ENCODE measurements around the gene MTERF4.

The MTERF4 gene

GRCh38 chr2:241066893-241067341, 35.2 kb downstream of the MTERF4 start:
- no peaks in the 10 kb centered on the region for H3K27me3 Mint-ChIP-seq
- no peak overlapping the region for H3K4me3 Mint-ChIP-seq
- no peak for ATAC-seq
- no peak for DNase-seq
- H3K27ac Mint-ChIP-seq: no peak overlapping the region
- no peaks in the 10 kb centered on the region for H3K4me1 Mint-ChIP-seq
- no peaks in the 10 kb centered on the region for H3K36me3 Mint-ChIP-seq (ENCODE audit: low read depth)
- no peaks in the 10 kb centered on the region for H3K9me3 Mint-ChIP-seq

- DNase-seq: no peak
- no peaks in the 10 kb centered on the region for H3K36me3 Mint-ChIP-seq (ENCODE audit: low read depth)
- H3K27me3 Mint-ChIP-seq: no peaks in the 10 kb centered on the region
- no peaks in the 10 kb centered on the region for H3K9me3 Mint-ChIP-seq
- H3K4me3 Mint-ChIP-seq: no peak overlapping the region
- no peak overlapping the region for H3K27ac Mint-ChIP-seq
- no peak for ATAC-seq
- H3K4me1 Mint-ChIP-seq: no peaks in the 10 kb centered on the region
Observed at GRCh38 chr2:241066171-241066892, 35.8 kb downstream of the MTERF4 start.

- H3K27me3 Mint-ChIP-seq: no peaks in the 10 kb centered on the region
- no peaks in the 10 kb centered on the region for H3K36me3 Mint-ChIP-seq (ENCODE audit: low read depth)
- ATAC-seq: no peak
- no peaks in the 10 kb centered on the region for H3K4me1 Mint-ChIP-seq
- no peak overlapping the region for H3K27ac Mint-ChIP-seq
- H3K4me3 Mint-ChIP-seq: no peak overlapping the region
- H3K9me3 Mint-ChIP-seq: no peaks in the 10 kb centered on the region
- no peak for DNase-seq
Observed at GRCh38 chr2:241065355-241065803, 36.7 kb downstream of the MTERF4 start.

- no peaks in the 10 kb centered on the region for H3K36me3 Mint-ChIP-seq (ENCODE audit: low read depth)
- ATAC-seq (no peak), DNase-seq (no peak)
- no peaks in the 10 kb centered on the region for H3K4me1 Mint-ChIP-seq
- no peaks in the 10 kb centered on the region for H3K27me3 Mint-ChIP-seq
- H3K27ac Mint-ChIP-seq: no peak overlapping the region
- no peaks in the 10 kb centered on the region for H3K9me3 Mint-ChIP-seq
- H3K4me3 Mint-ChIP-seq: no peak overlapping the region
Observed at GRCh38 chr2:241064802-241065354, 37.2 kb downstream of the MTERF4 start.

GRCh38 chr2:241064008-241064801, 37.9 kb downstream of the MTERF4 start:
- DNase-seq: peak; percentile 52
- Mint-ChIP-seq H3K27me3 (no peaks in the 10 kb centered on the region), H3K27ac (no peak overlapping the region), H3K4me1 (no peaks in the 10 kb centered on the region), H3K4me3 (no peak overlapping the region), H3K9me3 (no peaks in the 10 kb centered on the region), H3K36me3 (ENCODE audit: low read depth) (no peaks in the 10 kb centered on the region)
- ATAC-seq: peak; percentile 41

- no peak overlapping the region for H3K27ac Mint-ChIP-seq
- H3K9me3 Mint-ChIP-seq: no peaks in the 10 kb centered on the region
- no peaks in the 10 kb centered on the region for H3K27me3 Mint-ChIP-seq
- no peak overlapping the region for H3K4me3 Mint-ChIP-seq
- H3K4me1 Mint-ChIP-seq: no peaks in the 10 kb centered on the region
- ATAC-seq (no peak), DNase-seq (no peak)
- no peaks in the 10 kb centered on the region for H3K36me3 Mint-ChIP-seq (ENCODE audit: low read depth)
Observed at GRCh38 chr2:241063587-241063986, 38.5 kb downstream of the MTERF4 start.

- DNase-seq: no peak
- no peaks in the 10 kb centered on the region for H3K9me3 Mint-ChIP-seq
- H3K4me1 Mint-ChIP-seq: no peaks in the 10 kb centered on the region
Observed at GRCh38 chr2:241063093-241063551, 39.0 kb downstream of the MTERF4 start.

GRCh38 chr2:241062389-241063092, 39.5 kb downstream of the MTERF4 start:
- H3K4me3 Mint-ChIP-seq: no peak overlapping the region
- no peaks in the 10 kb centered on the region for H3K9me3 Mint-ChIP-seq
- H3K27me3 Mint-ChIP-seq: no peaks in the 10 kb centered on the region
- ATAC-seq (no peak), DNase-seq (no peak)
- H3K27ac Mint-ChIP-seq: no peak overlapping the region
- H3K4me1 Mint-ChIP-seq: no peaks in the 10 kb centered on the region
- H3K36me3 Mint-ChIP-seq (ENCODE audit: low read depth): no peaks in the 10 kb centered on the region

More at GRCh38 chr2:241063093-241063551, 39.0 kb downstream of the MTERF4 start:
- H3K4me3 Mint-ChIP-seq: no peak overlapping the region
- H3K27me3 Mint-ChIP-seq: no peaks in the 10 kb centered on the region
- no peak overlapping the region for H3K27ac Mint-ChIP-seq
- no peak for ATAC-seq
- H3K36me3 Mint-ChIP-seq (ENCODE audit: low read depth): no peaks in the 10 kb centered on the region

GRCh38 chr2:241061275-241061674, 40.8 kb downstream of the MTERF4 start:
- no peaks in the 10 kb centered on the region for H3K4me1 Mint-ChIP-seq
- ATAC-seq (no peak), DNase-seq (no peak)
- H3K9me3 Mint-ChIP-seq: no peaks in the 10 kb centered on the region
- no peak overlapping the region for H3K27ac Mint-ChIP-seq
- no peak overlapping the region for H3K4me3 Mint-ChIP-seq
- no peaks in the 10 kb centered on the region for H3K27me3 Mint-ChIP-seq
- H3K36me3 Mint-ChIP-seq (ENCODE audit: low read depth): no peaks in the 10 kb centered on the region

- Mint-ChIP-seq H3K9me3 (no peaks in the 10 kb centered on the region), H3K4me1 (no peaks in the 10 kb centered on the region), H3K36me3 (ENCODE audit: low read depth) (no peaks in the 10 kb centered on the region), H3K4me3 (no peak overlapping the region), H3K27ac (no peak overlapping the region), H3K27me3 (no peaks in the 10 kb centered on the region)
- DNase-seq (no peak), ATAC-seq (no peak)
Observed at GRCh38 chr2:241053576-241054251, 48.4 kb downstream of the MTERF4 start.

- Mint-ChIP-seq H3K4me3 (no peak overlapping the region), H3K4me1 (no peaks in the 10 kb centered on the region), H3K36me3 (ENCODE audit: low read depth) (no peaks in the 10 kb centered on the region), H3K9me3 (no peaks in the 10 kb centered on the region), H3K27me3 (no peaks in the 10 kb centered on the region), H3K27ac (no peak overlapping the region)
- ATAC-seq: no peak
- no peak for DNase-seq
Observed at GRCh38 chr2:241052677-241053360, 49.3 kb downstream of the MTERF4 start.

- Mint-ChIP-seq H3K4me3 (no peak overlapping the region), H3K27ac (no peak overlapping the region), H3K4me1 (no peaks in the 10 kb centered on the region), H3K27me3 (no peaks in the 10 kb centered on the region), H3K36me3 (ENCODE audit: low read depth) (no peaks in the 10 kb centered on the region), H3K9me3 (no peaks in the 10 kb centered on the region)
- ATAC-seq (no peak), DNase-seq (no peak)
Observed at GRCh38 chr2:241051578-241052487, 50.3 kb downstream of the MTERF4 start.

Data from activated naive CD8-positive, alpha-beta T cell treated with anti-CD3 and anti-CD28 coated beads, Interleukin-2, amount 50 U/mL, for 24 hours (primary cell).